Subcutaneous adipose tissue (tissue), 4 donors: ENCODE results near the gene UGT1A4. TPM values are rescaled to one million over a fixed set of nuclear protein-coding genes. Genes with fewer than 3 reads are reported as not detected.

Source experiments
- total RNA-seq, 4 donors: library from RNA; depleted of rRNA; stranded (reverse); fragments of >200 nt; gene quantifications; one replicate each; pipeline ENCODE4 v1.1.0, GENCODE V29; 2016
- TF ChIP-seq, protein P1 (sequence below): fragments of 450-650 bp; IDR thresholded peaks from one replicate; pipeline ENCODE4 v1.5.1; 2016; ENCODE audit warnings: low read depth, mild to moderate bottlenecking, control low read depth, antibody characterized with exemption, moderate library complexity

UGT1A4 gene
- total RNA-seq, 4 donors from 2014 or later = not detected

DNA sequence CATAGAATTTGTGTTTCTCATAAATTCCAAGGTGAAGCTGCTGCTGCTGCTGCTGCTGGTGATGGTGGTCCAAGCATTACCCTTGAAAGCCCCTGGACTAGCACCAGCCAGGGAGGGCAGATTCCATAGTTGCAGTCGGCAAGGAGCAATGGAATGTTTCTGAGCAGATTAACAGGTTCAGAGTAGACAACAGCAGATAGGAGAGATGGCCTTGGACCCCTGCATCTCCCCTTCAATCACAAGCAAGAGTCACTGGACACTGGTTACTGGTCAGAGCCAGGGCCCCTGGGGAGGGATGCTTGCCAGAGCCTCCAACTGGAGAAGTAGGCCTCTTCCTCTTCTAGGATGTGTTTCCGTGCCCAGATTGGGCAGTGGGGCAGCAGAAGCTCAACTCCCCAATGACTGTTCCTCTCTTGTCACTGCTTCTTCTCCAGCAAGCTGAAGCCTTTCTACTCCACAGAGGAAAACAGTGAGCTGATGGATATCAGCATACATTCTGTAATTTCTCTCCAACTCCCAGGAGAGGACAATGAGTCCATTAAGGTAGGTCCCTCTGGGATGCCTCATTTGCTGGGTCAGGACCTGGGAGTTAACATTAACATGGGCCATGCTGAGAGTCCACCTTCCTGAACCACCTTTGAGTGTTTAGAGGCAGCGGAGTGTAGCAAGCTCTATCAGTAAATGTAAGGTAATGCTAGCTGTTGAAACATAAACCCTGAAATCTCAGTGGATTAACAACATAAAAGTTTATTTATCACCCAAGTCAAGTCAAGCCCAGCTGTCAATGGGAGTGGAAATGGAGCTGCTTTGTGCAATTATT is 94.9 kb downstream of the UGT1A4 start:
- TF ChIP-seq, protein P1, sequence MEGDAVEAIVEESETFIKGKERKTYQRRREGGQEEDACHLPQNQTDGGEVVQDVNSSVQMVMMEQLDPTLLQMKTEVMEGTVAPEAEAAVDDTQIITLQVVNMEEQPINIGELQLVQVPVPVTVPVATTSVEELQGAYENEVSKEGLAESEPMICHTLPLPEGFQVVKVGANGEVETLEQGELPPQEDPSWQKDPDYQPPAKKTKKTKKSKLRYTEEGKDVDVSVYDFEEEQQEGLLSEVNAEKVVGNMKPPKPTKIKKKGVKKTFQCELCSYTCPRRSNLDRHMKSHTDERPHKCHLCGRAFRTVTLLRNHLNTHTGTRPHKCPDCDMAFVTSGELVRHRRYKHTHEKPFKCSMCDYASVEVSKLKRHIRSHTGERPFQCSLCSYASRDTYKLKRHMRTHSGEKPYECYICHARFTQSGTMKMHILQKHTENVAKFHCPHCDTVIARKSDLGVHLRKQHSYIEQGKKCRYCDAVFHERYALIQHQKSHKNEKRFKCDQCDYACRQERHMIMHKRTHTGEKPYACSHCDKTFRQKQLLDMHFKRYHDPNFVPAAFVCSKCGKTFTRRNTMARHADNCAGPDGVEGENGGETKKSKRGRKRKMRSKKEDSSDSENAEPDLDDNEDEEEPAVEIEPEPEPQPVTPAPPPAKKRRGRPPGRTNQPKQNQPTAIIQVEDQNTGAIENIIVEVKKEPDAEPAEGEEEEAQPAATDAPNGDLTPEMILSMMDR = no peak

DNA sequence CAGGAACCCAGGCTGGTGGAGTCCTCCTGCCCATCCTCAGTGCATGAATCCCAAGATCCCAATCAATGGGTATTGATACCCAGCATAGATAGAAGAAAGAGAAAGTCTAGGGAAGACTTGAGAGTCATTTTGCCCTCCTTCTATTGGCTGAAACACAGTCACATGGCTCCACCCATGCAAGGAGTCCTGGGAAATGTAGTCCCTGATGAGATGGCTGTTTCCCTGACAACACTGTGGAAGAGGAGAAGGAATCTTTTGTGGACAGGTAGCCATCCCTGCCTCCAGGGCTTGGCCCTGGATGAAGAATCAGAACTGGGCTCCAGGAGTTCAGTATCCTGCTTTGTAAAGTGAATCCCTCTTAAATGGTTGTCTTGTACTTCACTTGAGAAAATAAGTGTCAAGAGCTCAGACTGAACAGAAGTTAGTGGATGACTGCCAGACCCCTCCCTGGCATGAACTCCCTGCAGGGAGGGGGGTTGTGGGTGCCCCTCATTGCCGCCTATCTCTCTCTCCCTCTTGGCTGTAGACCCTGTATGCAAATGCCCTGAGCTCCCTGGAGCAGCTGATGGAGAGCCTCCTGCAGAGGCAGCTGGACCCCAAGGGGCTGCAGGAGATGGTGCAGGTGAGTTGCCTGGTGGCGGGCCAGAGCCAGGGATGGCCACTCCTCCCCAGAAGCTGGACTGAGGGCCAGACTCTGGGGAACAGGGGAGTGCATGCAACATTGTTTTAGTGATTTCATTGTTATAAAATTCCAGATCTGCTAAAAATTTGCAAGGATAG is 95.7 kb downstream of the UGT1A4 start:
- TF ChIP-seq, protein P1 = no peak

DNA sequence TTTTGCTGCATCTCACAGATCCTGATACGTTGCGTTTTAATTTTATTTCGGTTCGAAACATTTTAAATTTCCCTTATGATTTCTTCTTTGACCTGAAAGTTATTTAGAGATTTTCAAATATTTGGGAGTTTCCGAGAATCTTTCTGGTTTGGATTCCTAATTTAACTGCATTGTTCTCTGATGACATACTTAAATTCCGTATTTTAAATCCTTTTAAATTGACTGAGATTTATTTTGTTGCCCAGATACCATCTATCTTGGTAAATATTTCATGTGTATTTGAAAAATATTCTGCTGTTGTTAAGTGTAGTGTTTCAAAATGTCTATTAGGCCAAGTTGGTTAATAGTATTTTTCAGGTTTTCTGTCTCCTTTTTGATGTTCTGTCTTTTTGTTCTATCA is 97.3 kb downstream of the UGT1A4 start:
- TF ChIP-seq, protein P1 = no peak

DNA sequence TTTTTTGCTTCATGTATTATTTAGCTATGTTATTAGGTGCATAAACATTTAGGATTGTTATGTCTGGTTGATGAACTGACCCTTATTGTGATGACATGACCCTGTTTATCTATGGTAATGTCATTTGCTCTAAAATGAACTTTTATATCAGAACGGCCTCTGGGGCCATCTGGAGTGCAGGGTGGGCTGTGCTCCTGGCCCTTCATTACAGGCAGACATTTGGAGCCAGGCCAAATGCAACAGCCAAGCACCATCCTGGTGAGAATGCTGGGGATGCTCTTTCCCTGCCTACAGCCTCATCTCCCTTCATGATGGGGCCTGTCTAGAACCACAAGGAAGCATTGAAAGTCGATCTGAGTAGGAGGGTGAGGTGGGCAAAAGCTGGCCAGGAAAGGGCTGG is 97.8 kb downstream of the UGT1A4 start:
- TF ChIP-seq, protein P1 = no peak

DNA sequence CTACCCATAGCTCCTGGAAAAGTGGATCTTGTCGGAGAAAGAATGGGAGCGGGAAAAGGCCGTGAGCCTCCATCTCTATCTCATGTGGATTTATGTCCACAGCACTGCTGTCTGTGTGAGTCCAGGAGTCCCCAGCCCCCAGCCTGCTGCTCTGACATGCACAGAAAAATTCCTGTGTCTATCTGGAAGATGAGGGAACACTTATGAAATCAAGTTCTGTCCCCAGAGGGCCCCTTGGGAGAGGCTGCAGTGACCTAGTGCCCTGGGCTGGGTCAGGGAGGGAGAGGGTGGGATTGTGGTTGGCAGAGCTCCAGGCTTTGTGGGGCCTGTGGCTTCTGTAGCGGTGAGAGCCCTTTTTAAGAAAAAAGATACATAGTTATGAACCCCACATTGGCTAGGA is 98.2 kb downstream of the UGT1A4 start:
- TF ChIP-seq, protein P1 = no peak

DNA sequence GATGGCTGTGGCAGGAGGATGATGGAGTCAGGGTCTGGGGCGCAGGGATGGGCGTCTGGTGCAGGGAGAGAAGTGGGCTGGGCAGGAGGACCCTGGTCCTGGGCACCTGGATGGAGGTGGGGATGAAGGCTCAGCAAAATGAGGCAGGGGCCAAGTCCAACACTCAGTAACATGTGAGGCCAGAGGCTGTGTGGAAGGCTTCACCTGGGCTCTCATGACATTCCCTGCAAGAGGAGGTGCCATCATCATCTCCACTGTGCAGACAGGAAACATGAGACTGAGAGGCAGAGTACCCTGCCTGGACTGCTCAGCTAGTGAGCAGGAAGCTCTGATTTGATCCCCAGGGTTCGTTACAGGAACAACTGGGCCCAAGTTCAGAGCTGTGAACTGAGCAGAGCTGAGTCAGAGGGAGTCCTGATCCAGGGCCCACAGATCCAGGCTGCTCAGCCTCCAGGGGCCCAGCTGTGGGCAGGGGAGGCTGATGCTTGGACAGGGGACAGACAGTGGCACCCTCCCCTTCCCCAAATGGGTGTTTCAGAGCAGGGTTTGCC is 98.9 kb downstream of the UGT1A4 start:
- TF ChIP-seq, protein P1 = no peak
